Fibroblast of gingiva (primary cell): ENCODE results near the gene RIPK3.
A peak's percentile ranks its signal among the peaks of the same experiment; 100 is the strongest.

Source experiments
- DNase-seq: peaks from one replicate; pipeline ENCODE4 v3.0.0-alpha.2; 2011; ENCODE audit warnings: low read depth

Gene RIPK3

DNA sequence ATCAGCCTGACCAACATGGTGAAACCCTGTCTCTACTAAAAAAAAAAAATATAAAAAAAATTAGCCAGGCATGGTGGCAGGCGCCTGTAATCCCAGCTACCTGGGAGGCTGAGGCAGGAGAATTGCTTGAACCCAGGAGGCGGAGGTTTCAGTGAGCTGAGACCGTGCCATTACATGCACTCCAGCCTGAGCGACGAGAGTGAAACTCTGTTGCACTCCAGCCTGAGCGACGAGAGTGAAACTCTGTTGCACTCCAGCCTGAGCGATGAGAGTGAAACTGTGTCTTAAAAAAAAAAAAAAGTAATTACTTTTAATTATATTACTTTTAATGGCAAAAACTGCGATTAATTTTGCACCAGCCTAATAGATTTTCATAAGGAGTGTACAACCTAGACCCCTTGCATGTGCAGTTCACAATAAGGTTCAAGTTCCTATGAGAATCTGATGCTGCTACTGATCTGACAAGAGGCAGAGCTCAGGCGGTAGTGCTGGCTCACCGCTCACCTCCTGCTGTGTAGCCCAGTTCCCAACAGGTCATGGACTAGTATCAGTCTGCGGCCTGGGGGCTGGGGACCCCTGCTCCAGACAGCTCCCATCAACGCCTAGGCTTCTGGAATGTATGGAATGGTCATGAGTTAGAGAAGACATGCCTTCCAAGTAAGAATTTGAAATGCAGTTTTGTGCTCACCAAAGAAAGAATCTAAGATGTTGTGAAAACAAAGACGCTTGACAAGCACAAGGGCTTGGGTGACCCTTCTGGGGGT, 18.4 kb downstream of the RIPK3 start:
- DNase-seq, result no peak

DNA sequence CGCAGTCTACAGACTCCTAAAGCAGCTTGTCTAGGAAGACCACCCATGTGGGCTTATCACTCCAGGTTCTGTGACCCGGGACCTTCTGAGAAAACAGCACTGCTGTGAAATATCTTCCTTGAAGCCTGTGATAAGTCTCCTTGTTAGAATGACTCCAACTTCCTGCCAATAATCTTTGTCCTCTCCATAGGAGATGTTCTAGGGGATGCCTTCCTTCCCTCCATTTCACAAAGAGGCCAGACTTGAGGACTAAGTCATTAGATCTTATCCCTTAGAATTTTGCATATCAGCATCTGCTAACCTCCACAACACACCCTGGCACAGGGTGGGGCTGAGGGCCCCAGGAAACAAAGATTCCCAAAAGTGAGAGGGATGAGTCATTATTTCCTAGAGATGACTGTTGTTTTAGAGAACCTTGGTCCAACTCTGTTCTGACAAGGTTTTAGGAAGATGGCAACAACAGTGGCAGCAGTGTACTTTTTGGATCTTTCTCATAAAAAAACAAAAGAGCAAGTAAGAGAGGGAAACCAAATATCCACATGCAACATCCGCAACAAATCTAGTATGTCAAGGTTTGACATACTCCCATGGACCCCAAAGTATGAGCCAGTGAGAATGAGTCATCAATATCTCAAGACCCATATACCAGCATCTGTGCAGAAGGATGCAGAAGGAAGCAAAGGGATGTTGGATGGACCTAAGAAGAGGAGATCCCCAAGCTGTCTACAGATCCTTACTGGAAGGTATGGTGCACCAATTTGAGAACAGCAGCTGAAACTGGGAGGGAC, 22.5 kb downstream of the RIPK3 start:
- DNase-seq, result peak; percentile 15

DNA sequence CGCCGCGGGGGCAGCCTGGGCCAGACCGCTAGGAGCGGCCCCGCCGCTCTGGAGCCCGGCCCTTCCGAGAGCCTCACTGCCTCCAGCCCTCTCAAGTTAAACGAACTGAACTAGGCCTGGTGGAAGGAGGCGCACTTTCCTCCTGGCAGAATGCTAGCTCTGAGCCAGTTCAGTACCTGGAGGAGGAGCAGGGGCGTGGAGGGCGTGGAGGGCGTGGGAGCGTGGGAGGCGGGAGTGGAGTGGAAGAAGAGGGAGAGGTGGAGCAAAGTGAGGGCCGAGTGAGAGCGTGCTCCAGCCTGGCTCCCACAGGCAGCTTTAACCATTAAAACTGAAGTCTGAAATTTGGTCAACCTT, 23.2 kb downstream of the RIPK3 start:
- no peak for DNase-seq

DNA sequence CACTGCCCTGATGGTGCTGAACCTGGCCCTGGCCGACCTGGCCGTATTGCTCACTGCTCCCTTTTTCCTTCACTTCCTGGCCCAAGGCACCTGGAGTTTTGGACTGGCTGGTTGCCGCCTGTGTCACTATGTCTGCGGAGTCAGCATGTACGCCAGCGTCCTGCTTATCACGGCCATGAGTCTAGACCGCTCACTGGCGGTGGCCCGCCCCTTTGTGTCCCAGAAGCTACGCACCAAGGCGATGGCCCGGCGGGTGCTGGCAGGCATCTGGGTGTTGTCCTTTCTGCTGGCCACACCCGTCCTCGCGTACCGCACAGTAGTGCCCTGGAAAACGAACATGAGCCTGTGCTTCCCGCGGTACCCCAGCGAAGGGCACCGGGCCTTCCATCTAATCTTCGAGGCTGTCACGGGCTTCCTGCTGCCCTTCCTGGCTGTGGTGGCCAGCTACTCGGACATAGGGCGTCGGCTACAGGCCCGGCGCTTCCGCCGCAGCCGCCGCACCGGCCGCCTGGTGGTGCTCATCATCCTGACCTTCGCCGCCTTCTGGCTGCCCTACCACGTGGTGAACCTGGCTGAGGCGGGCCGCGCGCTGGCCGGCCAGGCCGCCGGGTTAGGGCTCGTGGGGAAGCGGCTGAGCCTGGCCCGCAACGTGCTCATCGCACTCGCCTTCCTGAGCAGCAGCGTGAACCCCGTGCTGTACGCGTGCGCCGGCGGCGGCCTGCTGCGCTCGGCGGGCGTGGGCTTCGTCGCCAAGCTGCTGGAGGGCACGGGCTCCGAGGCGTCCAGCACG, 23.8 kb downstream of the RIPK3 start:
- DNase-seq, result no peak

DNA sequence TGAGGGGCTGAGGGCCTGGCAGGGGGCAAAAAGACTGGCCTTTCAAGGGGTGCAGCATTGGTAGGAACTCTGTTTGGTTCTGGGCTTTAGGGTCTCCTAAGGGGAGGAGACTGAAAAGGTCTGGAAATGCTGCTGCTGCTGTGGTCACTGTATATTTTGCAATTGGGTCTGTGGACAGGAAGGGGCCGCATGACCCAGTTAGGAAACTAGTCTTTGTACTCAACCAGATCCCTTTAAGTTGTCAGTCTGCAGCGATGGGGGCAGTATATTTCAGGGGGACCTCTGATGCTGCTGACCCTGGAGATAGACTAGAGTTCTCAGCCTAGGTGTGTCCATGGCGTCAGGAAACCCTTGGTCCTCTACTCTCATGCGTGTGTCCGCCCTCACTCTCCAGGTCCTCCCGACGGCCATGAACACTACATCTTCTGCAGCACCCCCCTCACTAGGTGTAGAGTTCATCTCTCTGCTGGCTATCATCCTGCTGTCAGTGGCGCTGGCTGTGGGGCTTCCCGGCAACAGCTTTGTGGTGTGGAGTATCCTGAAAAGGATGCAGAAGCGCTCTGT, 24.5 kb downstream of the RIPK3 start:
- DNase-seq, result no peak

DNA sequence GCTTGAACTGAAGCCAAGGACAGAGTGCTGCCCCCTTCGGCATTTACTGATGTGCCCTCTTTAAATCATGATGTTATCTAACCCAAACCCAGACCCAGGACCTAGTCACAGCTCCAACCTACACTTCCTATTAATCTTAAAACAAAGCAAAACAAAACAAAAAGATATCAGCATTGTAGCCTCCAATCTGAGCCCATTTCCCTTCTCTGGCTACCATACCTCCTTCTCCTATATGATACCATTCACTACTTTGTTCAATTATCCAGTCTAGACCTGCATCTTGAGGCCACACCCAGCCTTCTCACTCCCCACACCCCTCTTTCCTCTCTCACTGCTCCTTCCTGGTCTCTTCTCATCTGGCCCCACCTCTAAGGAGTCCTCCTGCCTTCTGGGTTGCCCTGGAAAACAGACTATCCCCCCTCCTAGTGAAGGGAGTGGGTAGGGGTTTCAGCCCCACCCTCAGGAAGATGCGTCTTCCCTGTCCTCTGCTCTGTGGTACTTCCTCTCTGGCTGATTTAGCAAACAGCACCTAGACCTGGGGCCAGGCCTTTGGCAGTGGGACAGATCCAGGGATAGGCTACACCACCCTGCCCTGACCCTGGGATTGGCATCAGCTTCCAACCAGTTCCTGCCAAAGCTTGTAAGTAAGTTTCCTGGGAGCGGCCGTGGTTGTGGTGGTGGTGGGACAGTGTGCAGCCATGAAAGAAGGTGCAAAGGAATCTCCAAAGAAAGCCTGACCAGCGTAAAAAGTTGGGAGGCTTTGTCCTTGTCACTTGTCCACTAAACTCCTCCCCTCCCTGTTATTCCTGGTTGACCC, 25.2 kb downstream of the RIPK3 start:
- no peak for DNase-seq

DNA sequence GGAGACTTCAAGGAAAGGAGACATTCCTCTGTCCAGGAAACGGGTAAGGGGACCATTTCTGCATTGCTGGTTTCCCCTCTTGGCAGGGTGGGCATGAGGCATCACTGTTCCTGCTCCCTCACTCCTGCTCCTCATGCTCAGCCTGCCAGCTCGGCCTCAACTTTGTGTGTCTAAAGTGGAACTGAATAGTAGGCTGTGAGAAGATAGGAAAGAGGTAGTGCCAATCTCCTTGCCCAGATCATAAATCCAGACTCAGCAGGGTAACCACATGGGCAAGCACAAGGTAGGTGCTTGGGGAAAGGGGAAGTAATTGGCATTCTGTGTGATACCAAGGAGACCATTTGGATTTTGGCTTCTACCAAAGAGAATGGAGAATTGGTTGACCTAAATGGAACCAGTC, 25.9 kb downstream of the RIPK3 start:
- DNase-seq, result no peak

DNA sequence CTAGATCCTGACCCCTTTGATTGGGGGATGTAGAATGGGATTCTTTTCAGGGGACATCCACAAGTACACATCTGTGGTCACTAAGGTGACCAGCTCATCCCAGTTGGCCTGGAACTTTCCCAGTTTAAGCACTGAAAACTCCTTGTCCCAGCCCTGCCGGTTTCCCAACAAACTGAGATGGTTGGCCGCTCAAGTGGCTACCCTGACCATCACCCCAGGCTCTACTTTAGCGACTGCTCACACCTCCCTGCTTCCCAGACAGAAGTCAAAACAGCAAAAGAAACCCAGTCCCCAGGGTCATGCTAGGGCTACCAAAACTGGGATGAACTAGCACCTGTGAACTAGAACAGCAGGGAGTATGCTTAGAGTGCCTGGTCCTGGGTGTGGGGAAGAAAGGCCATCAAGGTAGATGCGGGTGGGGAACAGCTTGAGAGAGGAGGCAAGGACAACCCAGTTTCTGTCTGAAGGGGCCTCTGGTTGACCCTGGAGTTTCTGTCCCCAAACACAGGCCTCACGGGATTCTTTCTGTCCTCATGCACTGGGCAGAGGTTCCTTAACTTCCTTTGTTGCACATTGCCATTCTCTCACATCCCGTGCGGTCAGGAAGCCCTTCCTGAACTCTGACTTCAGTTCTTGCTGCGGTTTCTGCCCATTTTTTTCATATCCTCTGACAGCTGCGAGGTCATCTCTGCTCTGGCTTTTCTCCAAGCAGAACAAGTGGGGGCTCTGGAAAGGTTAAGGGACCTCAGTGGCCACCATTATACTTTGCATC, 26.9 kb downstream of the RIPK3 start:
- no peak for DNase-seq

DNA sequence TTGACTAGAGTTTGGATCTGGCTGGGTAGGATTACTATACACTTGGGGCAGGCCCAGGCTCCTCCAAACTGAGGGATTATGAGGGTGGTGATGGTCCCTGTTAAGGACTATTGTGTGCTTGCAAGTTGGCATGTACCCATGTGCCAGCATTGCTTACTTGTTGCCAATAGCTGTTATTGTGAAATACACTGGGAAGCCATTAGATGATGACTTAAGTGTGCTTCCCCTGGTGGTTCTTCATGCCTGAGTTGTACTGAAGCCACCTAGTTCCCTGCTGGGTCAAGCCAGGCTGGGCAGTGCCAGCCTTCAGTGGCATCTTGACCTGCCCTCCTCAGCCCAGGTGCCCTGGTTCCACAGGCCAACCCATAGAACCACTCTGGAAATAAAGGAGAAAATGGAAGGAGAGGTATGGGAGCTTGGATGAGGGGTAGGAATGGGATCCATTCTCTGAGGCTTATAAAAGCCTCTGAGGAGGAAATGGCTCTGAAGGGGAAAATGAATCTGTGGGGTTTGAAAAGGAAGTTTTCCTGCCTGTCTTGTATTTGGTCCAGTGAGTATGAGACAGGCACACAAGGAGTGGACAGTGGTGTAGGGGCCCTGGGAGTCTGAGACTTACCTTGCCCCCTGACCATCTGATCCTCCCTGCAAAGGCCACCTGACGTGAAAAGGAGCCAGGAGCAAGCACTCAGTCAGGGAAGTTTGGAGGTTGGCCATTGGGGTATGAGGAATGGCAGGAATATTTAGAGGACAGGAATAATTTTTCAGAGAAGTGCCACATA, 27.8 kb downstream of the RIPK3 start:
- DNase-seq, result peak; percentile 81

DNA sequence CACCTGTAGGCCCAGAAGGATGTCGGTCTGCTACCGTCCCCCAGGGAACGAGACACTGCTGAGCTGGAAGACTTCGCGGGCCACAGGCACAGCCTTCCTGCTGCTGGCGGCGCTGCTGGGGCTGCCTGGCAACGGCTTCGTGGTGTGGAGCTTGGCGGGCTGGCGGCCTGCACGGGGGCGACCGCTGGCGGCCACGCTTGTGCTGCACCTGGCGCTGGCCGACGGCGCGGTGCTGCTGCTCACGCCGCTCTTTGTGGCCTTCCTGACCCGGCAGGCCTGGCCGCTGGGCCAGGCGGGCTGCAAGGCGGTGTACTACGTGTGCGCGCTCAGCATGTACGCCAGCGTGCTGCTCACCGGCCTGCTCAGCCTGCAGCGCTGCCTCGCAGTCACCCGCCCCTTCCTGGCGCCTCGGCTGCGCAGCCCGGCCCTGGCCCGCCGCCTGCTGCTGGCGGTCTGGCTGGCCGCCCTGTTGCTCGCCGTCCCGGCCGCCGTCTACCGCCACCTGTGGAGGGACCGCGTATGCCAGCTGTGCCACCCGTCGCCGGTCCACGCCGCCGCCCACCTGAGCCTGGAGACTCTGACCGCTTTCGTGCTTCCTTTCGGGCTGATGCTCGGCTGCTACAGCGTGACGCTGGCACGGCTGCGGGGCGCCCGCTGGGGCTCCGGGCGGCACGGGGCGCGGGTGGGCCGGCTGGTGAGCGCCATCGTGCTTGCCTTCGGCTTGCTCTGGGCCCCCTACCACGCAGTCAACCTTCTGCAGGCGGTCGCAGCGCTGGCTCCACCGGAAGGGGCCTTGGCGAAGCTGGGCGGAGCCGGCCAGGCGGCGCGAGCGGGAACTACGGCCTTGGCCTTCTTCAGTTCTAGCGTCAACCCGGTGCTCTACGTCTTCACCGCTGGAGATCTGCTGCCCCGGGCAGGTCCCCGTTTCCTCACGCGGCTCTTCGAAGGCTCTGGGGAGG, 28.9 kb downstream of the RIPK3 start, which contains the start of gene LTB4R:
Gene LTB4R (plus strand): TSS at position 857 of the 959 bp plus-strand sequence. CDS start 4,150 bp downstream, outside the sequence.
- peak; percentile 69 for DNase-seq

DNA sequence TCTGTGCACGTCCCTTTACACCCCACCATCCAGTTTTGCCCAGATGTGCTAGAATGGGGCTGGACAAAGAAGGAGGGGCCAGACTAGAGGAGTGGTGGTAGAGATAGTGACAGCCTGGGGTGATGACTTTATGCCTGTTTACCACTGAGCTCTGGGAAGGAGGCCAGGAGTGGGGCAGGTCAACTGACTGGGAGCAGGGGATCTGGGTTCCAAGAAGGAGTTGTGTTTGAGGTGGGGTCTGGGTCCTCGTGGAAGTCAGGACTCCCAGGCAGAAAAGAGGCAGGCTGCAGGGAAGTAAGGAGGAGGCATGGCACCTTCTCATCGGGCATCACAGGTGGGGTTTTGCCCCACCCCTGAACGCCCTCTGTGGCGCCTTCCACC, 29.5 kb downstream of the RIPK3 start:
- no peak for DNase-seq

DNA sequence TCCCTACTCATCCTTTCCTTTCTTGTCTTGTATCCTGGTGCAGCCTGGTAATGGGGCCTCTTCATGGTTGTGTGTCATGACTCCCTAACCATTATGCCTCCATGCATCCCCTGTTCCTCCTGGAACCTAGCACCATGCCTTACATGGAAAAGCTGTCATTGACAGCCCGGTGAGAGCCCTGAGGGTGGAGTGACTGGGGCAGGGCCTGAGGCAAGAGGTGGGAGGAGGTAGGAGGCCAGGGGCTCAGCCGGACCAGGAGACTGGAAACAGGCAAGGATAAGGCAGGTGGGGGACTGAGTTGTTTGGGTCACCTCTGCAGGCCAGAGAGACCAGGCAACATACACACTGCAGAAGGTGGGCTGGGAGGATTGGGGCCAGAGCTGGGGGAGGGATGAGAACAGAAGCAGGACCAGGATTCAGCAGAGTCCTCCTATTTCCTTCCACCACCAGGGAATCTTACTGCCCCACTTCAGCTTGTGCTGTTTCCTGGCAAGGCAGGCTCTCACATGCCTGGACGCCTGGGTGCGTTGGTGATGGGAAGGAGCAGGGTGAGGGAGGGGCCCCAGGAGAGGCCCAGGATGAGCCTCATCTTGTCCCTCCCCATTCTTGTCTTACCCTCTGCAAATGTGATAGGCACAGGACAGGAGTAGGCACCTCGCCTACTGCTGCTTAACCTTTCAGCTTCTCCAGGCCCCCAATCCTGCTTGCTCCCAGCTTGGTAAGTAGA, 30.1 kb downstream of the RIPK3 start, which contains the start of gene LTB4R2:
Gene LTB4R2 (plus strand): TSS at position 603 of the 727 bp plus-strand sequence. CDS start 525 bp downstream, outside the sequence.
- no peak for DNase-seq

DNA sequence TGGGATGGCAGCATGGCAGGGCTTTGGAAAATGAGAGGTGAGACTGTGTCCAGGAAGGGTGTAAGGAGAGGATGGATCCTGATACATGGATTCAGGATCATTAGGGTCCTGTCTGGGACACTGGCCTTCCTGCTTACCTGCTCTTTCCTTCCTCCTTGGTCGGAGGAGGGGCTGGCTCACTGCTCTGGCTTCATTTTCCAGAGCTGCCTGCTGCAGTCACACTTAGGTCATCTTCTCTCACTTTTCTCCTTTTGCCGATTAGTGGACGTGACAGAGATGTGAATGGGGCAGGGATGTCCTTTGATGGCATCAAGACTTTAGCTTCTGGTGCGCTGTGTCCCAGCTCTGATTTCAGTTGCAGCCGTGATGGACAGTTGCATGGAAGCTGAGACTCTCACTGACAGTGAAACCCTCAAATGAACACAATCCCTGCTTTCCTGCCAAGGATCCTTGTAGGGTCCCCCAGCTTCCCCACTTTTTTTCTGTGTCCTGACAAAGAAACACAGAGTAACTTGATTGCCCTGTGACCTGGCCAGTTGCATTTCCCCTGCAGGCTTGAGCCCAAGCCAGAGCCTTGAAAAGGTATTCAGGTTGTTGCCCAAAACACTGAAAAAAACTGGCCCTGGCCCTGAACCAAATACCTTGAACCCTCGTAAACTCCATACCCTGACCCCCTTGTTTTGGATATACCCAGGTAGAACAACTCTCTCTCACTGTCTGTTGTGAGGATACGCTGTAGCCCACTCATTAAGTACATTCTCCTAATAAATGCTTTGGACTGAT, 31.3 kb downstream of the RIPK3 start:
- no peak for DNase-seq

DNA sequence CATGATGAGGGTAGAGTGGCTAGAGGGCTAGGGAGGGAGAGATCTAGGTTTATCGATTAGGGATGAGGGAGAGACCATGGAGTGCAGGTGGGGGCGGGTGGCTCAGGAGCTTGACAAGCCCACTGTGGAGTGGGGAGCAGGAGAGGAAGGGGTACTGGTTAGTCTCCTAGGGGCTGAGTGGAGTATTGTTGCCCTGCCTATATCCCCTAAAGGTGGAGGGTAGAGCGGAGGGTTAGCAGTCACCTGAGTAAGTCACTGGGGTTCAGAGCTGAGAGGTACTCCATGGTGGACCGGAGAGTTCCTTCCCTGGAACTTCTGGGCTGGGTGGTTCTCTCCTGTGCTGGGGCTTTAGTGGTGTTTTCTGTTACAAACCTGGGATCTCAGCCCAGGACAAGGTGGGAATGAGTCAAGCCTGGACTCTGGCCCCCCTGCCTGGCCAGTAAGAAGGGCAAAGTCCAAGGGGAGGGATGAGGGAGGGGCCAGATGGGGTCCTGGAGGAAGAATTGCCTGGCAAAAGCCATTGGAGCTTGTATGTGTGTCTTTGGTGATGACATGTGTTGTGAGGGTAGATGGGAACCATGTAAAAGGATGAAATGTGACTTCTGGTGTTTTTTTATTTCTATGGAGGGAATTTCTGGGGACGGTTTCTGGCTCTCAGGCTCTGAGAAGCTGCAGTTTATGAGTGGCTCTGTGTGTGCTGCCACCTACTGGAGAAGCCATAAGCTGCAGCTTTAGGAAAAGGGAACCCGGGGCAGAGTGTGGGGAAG, 32.0 kb downstream of the RIPK3 start, which contains the start of gene CIDEB:
Gene CIDEB (minus strand): TSS at position 403 of the 767 bp plus-strand sequence. CDS start 119 bp downstream, at position 284.
- peak; percentile 34 for DNase-seq

DNA sequence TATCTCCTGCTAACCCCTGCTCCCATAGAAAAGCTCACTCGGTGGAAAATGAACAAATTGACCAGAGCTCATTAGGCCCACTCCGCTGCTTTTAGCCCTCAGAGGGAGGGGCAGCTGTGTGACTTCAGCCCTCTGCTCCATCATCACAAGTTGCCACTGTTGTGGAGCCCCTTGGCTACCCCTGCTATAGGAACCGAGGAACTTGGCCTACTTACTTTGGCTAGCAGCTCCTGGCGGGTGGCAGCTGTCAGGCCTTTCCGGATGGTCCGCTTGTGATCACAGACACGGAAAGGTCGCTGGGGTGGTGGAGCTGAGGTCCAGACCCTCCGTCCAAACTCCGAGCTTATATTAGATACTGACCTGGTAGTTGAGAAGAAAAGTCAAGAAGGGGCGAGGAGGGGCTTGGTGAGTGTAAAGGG, 32.6 kb downstream of the RIPK3 start:
- DNase-seq, result no peak

DNA sequence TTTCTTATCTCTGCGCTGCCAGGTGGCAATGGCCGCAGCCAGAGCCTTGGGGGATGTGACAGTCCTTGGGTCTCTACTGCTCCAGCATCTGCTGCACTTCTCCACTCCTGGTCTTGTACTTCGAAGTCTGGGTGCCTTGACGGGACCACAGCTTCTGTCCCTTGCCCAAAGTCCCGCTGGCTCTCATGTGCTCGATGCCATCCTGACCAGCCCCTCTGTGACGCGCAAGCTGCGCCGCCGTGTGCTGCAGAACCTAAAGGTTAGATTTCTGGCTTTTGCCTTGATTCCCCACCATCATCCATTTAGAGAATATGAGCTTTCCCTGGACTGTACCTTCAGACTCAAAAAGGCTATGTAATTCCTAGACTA, 35.8 kb downstream of the RIPK3 start:
- no peak for DNase-seq
